HepG2 (cell line): ENCODE measurements around the gene SMARCB1. TPM values are rescaled to one million over a fixed set of nuclear protein-coding genes. Genes with fewer than 3 reads are reported as not detected.

Source experiments
- AHR ChIP-seq: IDR thresholded peaks from 2 replicates; pipeline ENCODE4 v1.6.1; 2018; ENCODE audit warnings: missing genetic modification reagents, missing compliant biosample characterization
- ERF ChIP-seq: IDR thresholded peaks from 2 replicates; pipeline ENCODE4 v1.6.1; 2018; ENCODE audit warnings: missing biosample characterization, missing genetic modification reagents
- ETV6 ChIP-seq: sonication (generic); formaldehyde crosslinking; conservative IDR thresholded peaks from 2 replicates; pipeline ENCODE4 v1.4.0; 2020; ENCODE audit warnings: missing genetic modification reagents
- FOXJ3 ChIP-seq: sonication (generic); formaldehyde crosslinking; IDR thresholded peaks from 2 replicates; pipeline ENCODE4 v1.4.0; 2020; ENCODE audit warnings: missing genetic modification reagents, mild to moderate bottlenecking, borderline replicate concordance
- FOXK2 ChIP-seq: fragments of 450-650 bp; IDR thresholded peaks from 2 replicates; pipeline ENCODE4 v1.6.1; 2016
- MAFG ChIP-seq: sonication (generic); formaldehyde crosslinking; IDR thresholded peaks from 2 replicates; pipeline ENCODE4 v1.5.1; 2020; ENCODE audit warnings: mild to moderate bottlenecking, missing genetic modification reagents
- MED13 ChIP-seq: sonication (generic); formaldehyde crosslinking; IDR thresholded peaks from 2 replicates; pipeline ENCODE4 v1.5.0; 2020; ENCODE audit warnings: missing genetic modification reagents
- TAF15 ChIP-seq: fragments of 200-400 bp; formaldehyde crosslinking; IDR thresholded peaks from one replicate; pipeline ENCODE4 v1.6.1; 2018; ENCODE audit warnings: mild to moderate bottlenecking, low read depth, low read length; ENCODE audit not compliant: poor library complexity, severe bottlenecking
- ZBTB1 ChIP-seq: sonication (generic); formaldehyde crosslinking; IDR thresholded peaks from 2 replicates; pipeline ENCODE4 v1.4.0; 2020; ENCODE audit warnings: missing genetic modification reagents, borderline replicate concordance
- ZFYVE20 ChIP-seq: sonication (generic); formaldehyde crosslinking; IDR thresholded peaks from 2 replicates; pipeline ENCODE4 v1.8.0; 2023; ENCODE audit warnings: low read depth, mild to moderate bottlenecking, moderate library complexity, missing genetic modification reagents, borderline replicate concordance
- ZNF432 ChIP-seq: sonication (generic); formaldehyde crosslinking; IDR thresholded peaks from 2 replicates; pipeline ENCODE4 v1.5.0; 2020; ENCODE audit warnings: missing genetic modification reagents, mild to moderate bottlenecking, borderline replicate concordance
- ZNF572 ChIP-seq: sonication (generic); formaldehyde crosslinking; IDR thresholded peaks from 2 replicates; pipeline ENCODE4 v1.5.1; 2020; ENCODE audit warnings: mild to moderate bottlenecking, missing genetic modification reagents
- polyA plus RNA-seq, 8 experiments: library from polyadenylated mRNA; depleted of rRNA in 3 of 8; stranded (reverse) in 7 of 8; unstranded in 1 of 8; fragments of >200 nt; fragmentation: Illumina TruSeq in 4 of 8; extraction: Trizol in 4 of 8; gene quantifications; 2 replicates each; pipeline versions ENCODE4 v1.2.1 to v1.2.3, GENCODE V29; 2011 to 2016; ENCODE audit warnings: low read depth in 4 of 8, missing spikeins in 1 of 8, mixed read lengths in 1 of 8; ENCODE audit not compliant: insufficient read depth in 1 of 8
- total RNA-seq, 5 experiments: library from RNA; depleted of rRNA; stranded (reverse); fragments of >200 nt; fragmentation: Illumina TruSeq; extraction: Trizol; gene quantifications; 2 replicates each; pipeline ENCODE4 v1.2.3, GENCODE V29; 2016; ENCODE audit warnings: low read depth in 1 of 5
- TF ChIP-seq, protein P1 (sequence below): sonication (generic); formaldehyde crosslinking; IDR thresholded peaks from 2 replicates; pipeline ENCODE4 v1.8.1; 2023; ENCODE audit warnings: mild to moderate bottlenecking, missing genetic modification reagents
- TF ChIP-seq, protein P2 (sequence below): sonication (generic); formaldehyde crosslinking; IDR thresholded peaks from 2 replicates; pipeline ENCODE4 v1.4.0; 2020; ENCODE audit warnings: mild to moderate bottlenecking, missing genetic modification reagents
- TF ChIP-seq, protein P3 (sequence below): sonication (generic); formaldehyde crosslinking; IDR thresholded peaks from 2 replicates; pipeline ENCODE4 v1.5.0; 2020; ENCODE audit warnings: mild to moderate bottlenecking, missing genetic modification reagents
- TF ChIP-seq, protein P4 (sequence below): sonication (generic); formaldehyde crosslinking; conservative IDR thresholded peaks from 2 replicates; pipeline ENCODE4 v1.4.0; 2020; ENCODE audit warnings: mild to moderate bottlenecking, missing genetic modification reagents, moderate library complexity

The SMARCB1 gene
- total and polyA plus RNA-seq, 2 of the 13 experiments (the other 11 are each of a cell fraction or from before 2014, with no cell fraction given) = 74.0 to 166 TPM

DNA sequence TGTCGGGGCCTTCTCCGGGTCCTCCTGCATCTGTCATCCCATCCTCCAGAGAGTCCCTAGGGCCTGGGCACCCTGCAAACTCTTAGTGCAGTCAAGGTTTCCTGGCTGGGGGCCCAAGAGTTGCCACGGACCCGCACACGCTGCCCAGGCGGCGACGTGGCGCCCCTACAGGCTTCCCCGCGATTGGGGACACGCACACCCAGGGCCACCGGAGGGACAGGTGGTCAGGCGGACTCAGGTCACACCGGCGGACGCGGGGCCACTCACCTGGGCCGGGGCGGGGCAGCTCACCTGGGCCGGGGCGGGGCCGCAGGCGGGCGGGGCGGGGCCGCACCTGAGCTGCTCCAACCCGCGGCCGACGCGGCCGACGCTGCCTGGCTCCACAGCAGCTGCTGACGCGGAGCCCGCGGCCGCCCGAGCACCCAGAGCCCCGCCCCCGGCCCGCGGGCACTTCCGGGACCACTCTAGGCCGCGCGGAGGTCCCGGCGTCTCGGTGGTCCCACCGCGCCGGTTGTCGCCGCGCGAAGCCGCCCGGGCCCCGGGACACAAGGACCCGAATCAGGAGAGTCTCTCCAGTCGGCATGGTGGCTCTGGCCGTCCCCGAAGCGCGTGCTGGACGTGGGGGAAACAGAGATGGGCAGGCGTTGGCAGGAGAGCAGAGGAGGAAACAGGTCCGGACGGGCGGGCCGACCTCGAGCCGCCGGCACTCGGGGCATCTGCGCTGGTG lies 35.9 kb upstream of the SMARCB1 start, which contains the start of gene ZNF70 (continued):
- TF ChIP-seq, protein P1, sequence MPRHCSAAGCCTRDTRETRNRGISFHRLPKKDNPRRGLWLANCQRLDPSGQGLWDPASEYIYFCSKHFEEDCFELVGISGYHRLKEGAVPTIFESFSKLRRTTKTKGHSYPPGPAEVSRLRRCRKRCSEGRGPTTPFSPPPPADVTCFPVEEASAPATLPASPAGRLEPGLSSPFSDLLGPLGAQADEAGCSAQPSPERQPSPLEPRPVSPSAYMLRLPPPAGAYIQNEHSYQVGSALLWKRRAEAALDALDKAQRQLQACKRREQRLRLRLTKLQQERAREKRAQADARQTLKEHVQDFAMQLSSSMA = no peak
- TF ChIP-seq ERF (CRISPR knock-in tag) (no peak), TAF15 (peak; percentile 47), ZNF432 (CRISPR knock-in tag) (no peak), ZNF572 (CRISPR knock-in tag) (0 out of 2 replicates have a peak, but pooled peaks have one; percentile 61), MAFG (CRISPR knock-in tag) (no peak), ETV6 (CRISPR knock-in tag) (no peak), MED13 (CRISPR knock-in tag) (no peak), FOXJ3 (CRISPR knock-in tag) (no peak), ZBTB1 (CRISPR knock-in tag) (no peak), AHR (CRISPR knock-in tag) (no peak), ZFYVE20 (CRISPR knock-in tag) (no peak), FOXK2 (no peak)
- TF ChIP-seq, protein P2, sequence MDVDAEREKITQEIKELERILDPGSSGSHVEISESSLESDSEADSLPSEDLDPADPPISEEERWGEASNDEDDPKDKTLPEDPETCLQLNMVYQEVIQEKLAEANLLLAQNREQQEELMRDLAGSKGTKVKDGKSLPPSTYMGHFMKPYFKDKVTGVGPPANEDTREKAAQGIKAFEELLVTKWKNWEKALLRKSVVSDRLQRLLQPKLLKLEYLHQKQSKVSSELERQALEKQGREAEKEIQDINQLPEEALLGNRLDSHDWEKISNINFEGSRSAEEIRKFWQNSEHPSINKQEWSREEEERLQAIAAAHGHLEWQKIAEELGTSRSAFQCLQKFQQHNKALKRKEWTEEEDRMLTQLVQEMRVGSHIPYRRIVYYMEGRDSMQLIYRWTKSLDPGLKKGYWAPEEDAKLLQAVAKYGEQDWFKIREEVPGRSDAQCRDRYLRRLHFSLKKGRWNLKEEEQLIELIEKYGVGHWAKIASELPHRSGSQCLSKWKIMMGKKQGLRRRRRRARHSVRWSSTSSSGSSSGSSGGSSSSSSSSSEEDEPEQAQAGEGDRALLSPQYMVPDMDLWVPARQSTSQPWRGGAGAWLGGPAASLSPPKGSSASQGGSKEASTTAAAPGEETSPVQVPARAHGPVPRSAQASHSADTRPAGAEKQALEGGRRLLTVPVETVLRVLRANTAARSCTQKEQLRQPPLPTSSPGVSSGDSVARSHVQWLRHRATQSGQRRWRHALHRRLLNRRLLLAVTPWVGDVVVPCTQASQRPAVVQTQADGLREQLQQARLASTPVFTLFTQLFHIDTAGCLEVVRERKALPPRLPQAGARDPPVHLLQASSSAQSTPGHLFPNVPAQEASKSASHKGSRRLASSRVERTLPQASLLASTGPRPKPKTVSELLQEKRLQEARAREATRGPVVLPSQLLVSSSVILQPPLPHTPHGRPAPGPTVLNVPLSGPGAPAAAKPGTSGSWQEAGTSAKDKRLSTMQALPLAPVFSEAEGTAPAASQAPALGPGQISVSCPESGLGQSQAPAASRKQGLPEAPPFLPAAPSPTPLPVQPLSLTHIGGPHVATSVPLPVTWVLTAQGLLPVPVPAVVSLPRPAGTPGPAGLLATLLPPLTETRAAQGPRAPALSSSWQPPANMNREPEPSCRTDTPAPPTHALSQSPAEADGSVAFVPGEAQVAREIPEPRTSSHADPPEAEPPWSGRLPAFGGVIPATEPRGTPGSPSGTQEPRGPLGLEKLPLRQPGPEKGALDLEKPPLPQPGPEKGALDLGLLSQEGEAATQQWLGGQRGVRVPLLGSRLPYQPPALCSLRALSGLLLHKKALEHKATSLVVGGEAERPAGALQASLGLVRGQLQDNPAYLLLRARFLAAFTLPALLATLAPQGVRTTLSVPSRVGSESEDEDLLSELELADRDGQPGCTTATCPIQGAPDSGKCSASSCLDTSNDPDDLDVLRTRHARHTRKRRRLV (CRISPR knock-in tag) = no peak
- TF ChIP-seq, protein P3, sequence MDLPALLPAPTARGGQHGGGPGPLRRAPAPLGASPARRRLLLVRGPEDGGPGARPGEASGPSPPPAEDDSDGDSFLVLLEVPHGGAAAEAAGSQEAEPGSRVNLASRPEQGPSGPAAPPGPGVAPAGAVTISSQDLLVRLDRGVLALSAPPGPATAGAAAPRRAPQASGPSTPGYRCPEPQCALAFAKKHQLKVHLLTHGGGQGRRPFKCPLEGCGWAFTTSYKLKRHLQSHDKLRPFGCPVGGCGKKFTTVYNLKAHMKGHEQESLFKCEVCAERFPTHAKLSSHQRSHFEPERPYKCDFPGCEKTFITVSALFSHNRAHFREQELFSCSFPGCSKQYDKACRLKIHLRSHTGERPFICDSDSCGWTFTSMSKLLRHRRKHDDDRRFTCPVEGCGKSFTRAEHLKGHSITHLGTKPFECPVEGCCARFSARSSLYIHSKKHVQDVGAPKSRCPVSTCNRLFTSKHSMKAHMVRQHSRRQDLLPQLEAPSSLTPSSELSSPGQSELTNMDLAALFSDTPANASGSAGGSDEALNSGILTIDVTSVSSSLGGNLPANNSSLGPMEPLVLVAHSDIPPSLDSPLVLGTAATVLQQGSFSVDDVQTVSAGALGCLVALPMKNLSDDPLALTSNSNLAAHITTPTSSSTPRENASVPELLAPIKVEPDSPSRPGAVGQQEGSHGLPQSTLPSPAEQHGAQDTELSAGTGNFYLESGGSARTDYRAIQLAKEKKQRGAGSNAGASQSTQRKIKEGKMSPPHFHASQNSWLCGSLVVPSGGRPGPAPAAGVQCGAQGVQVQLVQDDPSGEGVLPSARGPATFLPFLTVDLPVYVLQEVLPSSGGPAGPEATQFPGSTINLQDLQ (CRISPR knock-in tag) = no peak
- TF ChIP-seq, protein P4, sequence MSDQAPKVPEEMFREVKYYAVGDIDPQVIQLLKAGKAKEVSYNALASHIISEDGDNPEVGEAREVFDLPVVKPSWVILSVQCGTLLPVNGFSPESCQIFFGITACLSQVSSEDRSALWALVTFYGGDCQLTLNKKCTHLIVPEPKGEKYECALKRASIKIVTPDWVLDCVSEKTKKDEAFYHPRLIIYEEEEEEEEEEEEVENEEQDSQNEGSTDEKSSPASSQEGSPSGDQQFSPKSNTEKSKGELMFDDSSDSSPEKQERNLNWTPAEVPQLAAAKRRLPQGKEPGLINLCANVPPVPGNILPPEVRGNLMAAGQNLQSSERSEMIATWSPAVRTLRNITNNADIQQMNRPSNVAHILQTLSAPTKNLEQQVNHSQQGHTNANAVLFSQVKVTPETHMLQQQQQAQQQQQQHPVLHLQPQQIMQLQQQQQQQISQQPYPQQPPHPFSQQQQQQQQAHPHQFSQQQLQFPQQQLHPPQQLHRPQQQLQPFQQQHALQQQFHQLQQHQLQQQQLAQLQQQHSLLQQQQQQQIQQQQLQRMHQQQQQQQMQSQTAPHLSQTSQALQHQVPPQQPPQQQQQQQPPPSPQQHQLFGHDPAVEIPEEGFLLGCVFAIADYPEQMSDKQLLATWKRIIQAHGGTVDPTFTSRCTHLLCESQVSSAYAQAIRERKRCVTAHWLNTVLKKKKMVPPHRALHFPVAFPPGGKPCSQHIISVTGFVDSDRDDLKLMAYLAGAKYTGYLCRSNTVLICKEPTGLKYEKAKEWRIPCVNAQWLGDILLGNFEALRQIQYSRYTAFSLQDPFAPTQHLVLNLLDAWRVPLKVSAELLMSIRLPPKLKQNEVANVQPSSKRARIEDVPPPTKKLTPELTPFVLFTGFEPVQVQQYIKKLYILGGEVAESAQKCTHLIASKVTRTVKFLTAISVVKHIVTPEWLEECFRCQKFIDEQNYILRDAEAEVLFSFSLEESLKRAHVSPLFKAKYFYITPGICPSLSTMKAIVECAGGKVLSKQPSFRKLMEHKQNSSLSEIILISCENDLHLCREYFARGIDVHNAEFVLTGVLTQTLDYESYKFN (CRISPR knock-in tag) = no peak
